NCI-H446 (cell line): ENCODE measurements around the gene PIK3C2G.
"Not testable (repeated sequence)": the region's sequence is repeated elsewhere in the genome, so short reads cannot be mapped to it uniquely, and the experiment has no call there.

Source experiments
- DNase-seq, 2 experiments: peaks; one replicate each; lab custom pipeline; 2025; lab: John Stamatoyannopoulos, UW

PIK3C2G gene

DNA sequence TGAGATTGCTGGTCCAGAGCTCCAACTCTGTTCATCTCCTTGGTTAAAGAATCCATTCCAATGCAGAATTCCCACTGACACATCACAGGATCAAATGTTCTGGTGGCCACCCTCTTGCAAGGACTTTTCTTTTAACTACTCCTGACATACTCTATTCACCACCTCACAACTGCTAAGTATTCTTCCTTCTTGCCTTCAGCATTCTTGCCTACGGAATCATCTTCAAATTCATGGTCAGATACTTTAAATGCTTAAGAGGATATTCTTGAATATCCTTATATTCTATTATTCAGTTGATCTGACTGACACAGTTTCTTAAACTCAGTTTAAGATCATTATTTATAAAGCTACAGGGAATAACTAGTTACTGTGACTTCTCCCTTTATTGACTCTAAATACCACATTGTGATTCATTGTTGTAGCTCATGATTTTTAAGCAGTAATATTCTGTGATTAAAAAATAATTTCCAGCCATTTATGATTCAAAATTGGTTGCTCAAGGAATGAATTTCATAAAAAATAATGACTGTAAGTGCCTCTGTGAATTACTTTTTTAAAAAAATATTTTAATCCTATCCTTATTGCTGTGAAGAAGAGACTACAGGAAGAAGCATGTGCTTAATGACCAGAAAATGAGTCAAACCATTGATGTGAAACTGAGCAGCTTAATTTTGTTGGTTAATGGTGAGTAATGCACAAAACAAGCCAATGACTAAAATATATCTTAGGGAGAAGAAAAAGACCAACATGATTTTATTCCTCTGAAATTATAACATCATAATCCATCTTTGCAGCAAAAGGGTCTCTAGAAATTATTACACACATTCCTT is 207.1 kb downstream of the PIK3C2G start:
- peak in 1 of 2 experiments; percentile 21 for DNase-seq

DNA sequence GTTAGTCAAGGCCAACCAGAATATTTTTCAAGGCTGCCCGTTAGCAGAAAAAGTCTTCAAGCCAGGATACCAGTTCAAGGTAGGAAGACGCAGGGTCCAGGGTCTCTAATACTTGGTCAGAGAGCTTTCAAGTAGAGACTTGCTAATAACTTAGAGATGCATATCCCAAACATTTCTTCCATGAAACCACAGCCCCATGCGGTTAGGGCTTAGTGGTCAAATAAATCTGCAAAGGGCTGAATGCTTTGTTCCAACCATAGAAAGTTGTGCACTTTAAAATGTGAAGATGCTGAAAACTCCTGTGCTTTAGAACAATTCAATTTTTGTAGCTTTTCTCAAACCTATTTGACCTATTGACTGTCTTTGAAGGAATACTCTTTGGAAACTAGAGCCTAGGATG is 208.9 kb downstream of the PIK3C2G start:
- no peak for DNase-seq

DNA sequence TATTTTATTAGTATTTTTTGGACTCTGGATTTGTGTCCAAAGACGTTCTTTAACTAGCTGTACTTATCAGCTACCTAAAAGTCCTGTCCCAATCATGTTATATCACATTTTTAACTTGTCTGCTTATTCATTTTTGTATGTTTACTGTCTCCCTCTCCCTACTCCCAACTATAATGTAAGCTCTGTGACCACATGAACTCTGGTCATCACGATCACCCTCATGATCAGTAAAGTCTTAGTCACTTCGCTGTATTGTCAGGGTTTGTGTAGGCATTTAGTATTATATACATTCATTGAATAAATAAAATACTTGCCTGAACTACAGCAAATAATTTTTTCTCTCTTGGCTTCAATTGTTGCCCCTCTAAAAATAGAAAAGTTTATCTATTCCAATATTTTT is 211.0 kb downstream of the PIK3C2G start:
- DNase-seq: no peak

DNA sequence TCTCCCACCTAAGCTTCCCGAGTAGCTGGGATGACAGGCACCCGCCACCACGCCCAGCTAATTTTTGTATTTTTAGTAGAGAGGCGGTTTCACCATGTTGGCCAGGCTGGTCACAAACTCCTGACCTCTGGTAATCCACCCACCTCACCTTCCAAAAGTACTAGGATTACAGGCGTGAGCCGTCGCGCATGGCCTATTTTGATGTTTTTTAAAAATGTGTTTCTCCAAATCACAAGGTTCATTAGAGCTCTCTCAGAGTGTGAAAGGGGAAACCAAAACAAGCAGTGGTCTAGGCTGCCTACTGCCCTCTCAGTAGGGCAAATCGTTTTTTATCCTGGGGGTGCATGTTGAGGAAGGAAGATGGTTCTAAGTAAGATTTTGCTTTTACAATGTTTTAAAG is 211.5 kb downstream of the PIK3C2G start:
- DNase-seq: no peak

DNA sequence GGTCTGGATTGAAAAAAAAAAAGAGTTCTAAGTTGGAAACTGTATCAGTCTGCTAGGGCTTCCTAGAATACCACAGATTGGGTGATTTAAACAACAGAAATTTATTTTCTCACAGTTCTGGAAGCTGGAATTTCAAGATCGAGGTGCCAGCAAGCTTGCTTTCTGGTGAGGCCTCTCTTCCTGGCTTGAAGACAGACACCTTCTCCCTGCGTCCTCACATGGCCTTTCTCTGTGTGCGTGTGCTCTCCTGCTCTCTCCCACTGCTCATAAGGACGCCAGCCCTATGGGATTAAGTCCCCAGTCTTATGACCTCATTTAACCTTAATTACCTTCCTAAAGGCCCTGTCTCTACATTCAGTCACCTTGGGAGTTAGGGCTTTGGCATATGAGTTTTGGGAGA is 215.5 kb downstream of the PIK3C2G start:
- DNase-seq: no peak

DNA sequence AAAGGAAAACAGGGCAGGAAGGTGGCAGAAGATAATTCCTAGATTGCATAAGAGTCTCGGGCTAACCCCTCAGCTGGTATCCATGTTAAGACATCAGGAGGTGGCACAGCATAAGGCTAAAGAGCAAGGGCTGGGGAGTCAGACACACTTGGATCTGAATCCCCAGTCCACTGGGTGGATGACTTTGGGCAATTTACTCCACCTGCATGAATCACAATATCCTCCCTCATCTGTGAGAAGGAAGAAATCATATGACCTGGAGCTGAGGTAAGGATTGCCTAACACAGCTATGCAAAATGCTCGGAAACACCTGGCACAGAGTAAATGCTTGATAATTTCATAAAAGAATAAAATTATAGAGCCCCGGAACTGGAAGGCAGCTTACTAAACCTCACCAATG is 217.9 kb downstream of the PIK3C2G start:
- DNase-seq: no peak

DNA sequence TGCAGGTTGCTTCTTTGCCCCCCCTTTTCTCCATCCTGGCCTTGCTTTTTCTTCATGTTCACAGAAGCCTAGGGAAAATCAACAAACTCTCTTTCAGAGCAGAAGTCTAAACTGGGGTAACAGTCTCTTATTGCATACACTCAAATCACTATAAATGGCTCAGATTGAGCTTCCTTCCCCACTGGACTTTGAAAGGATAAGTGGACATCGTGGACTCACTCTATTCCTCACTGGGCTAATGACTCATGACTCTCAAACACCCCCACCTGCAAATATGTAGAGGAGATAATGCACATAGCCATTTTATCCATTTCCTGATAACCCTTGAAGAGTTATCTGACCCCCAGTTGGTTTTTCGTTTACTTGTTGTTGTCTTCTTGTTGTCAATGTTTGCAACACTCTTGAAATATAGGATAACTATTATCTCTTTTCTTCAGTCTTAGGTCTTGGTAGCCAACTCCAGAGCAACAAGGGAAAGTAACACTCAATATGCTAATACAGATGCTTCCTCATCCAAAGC is 221.3 kb downstream of the PIK3C2G start:
- DNase-seq: no peak

DNA sequence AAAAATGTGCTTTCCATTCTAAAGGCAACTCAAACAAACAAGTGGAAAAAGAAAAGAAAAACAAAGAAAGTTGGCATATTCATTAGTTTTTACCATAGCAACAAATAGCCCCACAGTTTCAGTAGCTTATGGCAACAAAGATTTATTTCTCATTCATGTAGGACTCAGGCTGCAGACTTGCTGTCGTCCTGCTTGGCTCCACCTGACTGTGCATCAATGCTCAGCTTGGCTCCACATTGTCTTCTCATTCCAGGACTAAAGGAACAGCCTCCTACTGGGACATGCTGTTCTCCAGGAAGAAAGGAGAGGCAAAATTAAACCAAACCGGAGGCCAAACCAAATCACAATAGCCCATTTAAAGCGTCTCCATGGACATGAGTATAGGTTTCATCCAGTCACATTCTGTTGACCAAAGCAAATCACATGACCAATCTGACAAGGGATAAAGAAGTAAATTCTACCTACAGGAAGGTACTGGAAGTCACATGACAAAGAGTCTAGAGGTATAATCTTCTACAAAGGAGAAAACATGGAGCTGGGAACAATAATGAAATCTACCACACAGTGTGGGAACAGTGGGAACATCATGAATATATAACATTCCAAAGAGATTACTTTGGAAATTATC is 222.5 kb downstream of the PIK3C2G start:
- peak in 1 of 2 experiments; percentile 43 for DNase-seq

DNA sequence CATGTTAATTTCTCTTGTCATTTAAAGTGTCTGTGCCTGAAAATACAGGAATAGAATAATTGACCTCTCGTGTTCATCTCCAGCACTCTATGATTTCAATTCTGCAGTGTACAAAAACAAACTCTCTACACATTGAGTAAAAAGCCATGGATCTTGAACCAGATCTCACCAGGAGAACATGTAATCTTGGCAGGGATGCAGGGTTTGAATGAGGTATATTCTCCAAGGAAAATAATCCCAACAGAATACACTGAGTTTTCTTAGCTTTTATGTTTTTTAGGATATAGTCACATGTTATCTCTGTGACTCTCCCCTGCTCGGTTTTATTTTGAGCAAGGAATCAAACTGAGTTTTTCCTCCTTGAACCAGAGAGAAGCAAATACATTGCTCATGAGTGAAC is 224.7 kb downstream of the PIK3C2G start:
- no peak for DNase-seq

DNA sequence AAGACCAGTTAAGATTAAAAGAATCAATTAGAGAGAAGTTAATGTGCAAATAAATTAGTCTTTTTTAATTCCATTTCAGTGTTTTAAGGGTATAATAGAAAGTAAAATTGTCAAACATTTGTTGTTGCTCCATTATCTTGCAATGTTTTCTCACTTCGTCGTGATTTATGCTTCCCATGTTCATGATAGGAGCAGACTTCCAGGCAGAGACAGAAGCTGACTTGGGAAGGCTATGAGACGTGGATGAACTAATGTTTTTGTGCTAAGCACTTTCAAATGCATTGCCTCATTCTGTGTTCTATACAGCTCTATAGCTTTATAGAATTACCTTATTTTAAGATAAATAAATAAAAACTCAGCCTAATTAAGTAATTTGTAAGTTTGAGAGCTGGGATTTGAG is 226.2 kb downstream of the PIK3C2G start:
- no peak for DNase-seq

DNA sequence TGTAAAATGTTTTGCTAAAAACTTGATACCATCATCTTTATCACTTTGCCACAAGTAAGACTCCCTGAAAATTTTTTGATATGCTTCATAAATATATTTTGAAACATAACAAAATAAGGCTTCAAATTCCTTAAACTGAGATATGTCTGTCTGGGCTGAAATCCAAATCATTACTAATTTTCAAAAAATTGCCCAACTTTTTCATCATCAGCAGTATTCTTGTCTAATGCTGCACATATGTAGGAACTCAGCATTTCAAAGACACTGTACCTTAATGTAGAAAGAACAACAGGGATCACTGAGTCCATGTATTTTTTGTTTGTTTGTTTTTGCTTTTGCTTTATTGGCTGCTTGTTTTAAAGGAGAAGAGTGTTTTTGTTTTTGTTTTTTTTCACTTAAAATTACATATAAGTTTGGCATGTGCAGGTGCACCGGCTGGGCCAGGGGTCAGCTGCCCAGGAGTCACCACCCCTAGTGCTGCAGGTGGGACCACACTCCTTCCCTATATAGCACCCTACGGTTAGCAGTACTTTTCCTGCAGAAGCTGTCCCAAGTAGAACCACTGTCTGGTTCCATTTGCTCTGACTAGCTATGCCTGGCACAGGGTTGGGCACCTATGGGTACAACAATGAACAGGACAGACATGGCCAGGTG is 231.2 kb downstream of the PIK3C2G start:
- no peak for DNase-seq

DNA sequence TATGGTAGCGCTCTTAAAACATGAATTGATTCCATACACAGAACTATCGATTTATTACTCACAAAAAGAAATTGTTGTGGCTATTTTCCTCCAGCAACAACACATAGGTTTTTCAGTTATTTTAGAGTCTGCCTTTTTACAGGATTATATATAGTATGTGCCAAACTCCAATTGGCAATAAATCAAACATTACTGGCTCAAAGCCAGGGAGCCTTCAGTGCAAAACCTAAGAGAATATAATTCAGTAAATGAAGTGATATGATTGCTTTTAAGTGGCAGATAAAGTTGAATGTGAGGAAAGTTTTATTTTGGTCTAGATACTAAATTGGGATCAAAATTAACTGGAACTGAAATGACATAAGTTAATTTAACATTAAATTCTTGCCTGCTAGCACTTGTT is 234.8 kb downstream of the PIK3C2G start:
- DNase-seq: peak; percentile 56 to 79

DNA sequence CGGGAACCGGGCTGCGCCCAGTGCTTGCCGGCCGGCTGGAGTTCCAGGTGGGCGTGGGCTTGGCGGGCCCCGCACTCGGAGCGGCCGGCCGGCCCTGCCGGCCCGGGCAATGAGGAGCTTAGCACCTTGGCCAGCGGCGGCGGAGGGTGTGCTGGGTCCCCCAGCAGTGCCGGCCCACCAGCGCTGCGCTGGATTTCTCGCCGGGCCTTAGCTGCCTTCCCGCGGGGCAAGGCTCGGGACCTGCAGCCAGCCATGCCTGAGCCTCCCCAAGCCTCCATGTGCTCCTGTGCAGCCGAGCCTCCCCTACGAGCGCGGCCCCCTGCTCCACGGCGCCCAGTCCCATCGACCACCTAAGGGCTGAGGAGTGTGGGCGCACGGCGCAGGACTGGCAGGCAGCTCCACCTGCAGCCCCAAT is 238.8 kb downstream of the PIK3C2G start:
- DNase-seq: not testable (repeated sequence)

DNA sequence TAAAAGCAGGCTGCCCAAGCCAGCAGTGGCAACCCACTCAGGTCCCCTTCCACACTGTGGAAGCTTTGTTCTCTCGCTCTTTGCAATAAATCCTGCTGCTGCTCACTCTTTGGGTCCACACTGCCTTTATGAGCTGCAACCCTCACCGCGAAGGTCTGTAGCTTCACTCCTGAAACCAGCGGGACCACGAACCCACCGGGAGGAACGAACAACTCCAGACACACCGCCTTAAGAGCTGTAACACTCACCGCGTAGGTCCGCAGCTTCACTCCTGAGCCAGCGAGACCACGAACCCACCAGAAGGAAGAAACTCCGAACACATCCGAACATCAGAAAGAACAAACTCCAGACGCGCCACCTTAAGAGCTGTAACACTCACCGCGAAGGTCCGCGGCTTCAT is 239.4 kb downstream of the PIK3C2G start:
- DNase-seq: not testable (repeated sequence)

DNA sequence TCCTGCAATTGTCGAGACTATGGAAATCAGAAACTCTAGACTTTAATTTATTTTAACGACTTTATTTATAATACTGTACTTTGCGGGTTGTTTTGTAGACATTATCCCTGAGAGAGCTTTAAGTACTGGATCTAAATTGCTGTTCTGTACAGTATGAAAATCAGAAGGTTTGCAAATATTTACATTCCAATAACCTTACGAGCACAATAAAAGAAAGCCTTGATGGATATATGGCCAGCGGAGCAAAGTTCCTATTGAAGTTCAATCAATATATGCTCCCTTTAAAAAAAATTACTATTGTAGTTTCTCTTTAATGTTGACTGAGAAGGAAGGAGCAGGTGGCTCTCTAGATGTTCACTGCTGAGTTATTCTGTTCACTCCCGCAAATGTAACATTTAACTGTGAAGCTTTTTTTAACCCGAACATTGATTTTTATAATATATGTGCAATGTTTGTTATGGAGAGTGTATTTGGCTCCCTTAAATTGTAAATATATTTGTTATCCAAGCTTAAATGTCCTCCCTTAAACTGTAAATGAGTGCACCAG is 241.2 kb downstream of the PIK3C2G start:
- no peak for DNase-seq

DNA sequence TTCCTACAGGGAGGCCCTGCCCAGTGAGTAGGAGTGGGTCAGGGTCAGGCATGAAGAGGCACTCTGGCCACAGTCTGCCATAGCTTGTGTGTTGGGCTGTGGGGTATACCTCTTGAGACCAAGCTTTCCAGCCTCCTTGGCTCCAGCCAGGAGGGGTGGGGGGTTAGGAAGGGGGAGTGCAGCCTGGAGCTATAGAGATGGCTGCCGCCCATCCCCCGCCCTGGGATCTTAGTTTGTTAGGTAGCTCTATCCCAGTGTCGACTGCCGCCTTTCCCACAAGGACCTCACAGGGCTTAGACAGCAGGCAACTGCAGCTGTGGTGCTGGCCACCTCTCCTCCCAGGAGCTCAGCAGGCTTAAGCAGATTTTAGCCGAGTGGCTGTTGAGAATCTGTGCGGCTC is 260.1 kb downstream of the PIK3C2G start:
- DNase-seq: no peak

DNA sequence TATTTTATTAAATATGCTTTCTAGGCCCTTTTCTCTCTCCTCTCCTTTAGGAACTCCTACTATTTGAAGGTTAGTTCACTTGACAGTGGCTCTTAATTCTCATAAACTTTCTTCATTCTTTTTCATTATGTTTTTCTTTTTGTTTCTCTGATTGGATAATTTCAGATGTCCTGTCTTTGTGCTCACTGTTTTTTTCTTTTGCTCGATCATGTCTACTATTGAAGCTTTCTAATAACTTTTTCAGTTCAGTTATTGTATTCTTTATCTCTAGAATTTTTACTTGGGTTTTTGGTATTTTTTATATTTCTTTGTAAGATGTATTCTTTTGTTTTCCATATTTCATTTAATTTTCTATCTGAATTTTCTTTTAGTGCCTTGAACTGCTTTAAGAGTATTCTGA is 261.5 kb downstream of the PIK3C2G start:
- no peak for DNase-seq

DNA sequence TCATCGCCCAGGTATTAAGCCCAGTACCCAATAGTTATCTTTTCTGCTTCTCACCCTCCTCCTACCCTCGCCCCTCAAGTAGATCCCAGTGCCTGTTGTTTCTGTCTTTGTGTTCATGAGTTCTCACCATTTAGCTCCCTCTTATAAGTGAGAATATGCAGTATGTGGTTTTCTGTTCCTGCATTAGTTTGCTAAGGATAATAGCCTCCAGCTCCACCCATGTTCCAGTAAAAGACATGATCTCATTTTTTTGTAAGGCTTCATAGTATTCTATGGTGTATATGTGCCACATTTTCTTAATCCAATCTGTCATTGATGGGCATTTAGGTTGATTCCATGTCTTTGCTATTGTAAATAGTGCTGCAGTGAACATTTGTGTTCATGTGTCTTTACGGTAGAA is 281.2 kb downstream of the PIK3C2G start:
- DNase-seq: not testable (repeated sequence)

DNA sequence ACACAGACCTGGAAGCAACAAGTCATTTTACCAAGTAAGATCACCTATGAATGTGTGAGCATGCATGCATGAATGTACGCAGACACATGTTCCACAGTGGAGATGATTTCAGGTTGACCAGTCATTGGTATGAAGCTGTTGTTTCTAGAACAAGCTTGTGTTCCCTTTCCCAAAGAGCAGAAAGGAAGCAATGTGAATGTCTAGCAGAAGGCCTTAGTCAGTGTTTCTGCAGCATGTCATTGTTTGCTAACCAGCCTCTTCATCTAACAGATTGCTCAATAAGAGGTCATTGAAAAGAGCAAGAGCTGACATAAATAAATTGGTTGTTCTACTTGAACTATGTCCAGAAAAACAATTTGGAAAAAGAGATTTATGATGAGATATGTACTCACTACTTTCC is 285.1 kb downstream of the PIK3C2G start:
- DNase-seq: peak in 1 of 2 experiments; percentile 17

DNA sequence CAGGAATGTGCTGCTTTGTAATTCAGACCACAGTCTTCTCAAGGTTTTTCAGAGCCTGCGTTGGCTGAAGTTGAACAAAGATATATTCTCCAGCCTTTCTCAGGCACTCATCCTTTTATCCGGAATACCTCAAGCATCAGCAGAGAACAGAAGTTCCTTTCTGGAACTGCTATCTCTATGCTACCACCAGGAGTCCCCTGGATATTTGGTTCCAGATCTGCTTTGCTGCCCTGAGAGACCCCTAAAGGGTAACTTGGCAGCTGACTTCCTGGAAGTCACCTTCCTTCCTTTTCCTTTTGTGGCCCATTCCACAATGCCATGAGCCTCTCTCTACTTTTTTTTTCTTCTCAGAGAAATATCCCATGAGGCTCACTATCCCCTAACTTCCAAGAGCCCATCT is 288.3 kb downstream of the PIK3C2G start:
- no peak for DNase-seq

DNA sequence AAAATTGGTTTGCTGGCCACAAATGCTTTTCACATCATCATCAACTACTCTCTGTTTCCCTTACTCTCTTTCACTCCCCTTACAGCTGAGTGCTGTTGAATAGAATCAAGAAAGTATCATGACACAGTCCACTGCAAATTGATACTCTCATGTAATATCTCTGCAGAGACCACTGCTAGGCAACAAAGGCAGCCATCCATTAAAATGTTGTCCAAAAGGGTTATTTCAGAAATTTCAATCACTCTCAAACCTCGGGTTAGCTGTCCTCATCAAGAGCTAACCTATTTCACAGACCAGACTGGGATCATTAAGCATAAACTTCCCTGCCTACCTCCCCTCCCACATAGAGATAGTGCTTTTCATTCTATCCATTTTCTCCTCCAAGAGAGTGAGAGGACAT is 289.8 kb downstream of the PIK3C2G start:
- no peak for DNase-seq

DNA sequence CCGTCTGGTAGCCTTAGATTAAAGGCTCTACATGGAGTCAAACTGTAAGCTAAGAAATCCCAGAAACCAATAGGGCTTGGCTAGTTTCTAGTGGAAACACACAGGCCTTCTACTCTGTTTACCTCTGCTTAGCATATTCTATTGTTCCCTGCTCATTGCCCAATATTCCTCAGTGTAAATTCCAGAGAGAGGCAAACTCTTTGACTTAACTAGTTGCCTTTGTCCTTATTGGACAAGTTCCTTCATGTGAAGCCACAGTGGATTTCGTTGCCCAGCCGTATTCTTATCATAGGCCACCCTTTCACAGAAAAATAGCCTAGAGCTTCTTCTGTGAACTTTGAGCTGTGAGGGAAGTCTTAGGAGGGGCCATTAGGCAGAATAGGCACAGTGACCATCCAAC is 290.4 kb downstream of the PIK3C2G start:
- DNase-seq: no peak

DNA sequence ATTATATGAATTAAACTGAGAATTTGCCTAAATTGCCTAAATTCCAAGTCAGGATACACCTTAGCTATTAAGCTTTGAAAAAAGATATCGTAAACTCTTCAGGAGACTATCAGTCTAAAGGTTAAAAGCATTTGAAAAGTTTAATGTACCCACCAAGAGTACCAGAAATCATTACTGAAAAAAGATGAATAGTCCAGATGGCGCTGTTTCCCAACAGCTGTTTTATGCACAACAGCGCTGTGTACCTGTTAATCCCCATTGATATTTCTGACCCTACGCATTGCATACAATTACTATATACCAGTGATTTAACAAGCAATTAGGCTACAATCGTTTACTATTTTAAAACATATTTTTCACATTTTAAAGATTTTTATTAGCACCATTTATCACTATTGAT is 291.5 kb downstream of the PIK3C2G start:
- DNase-seq: no peak
